GM18502 (cell line): Measurements from ENCODE around the gene CDKAL1.

Source experiments
- ATAC-seq: cut with Tn5 transposase; IDR thresholded peaks from one replicate; pipeline ENCODE4 v1.9.1; 2021; ENCODE audit warnings: mild to moderate bottlenecking; ENCODE audit not compliant: unreplicated experiment, poor library complexity

CDKAL1 gene

GRCh38 chr6:21277601-21278374 is 743.5 kb downstream of the CDKAL1 start:
- no peak for ATAC-seq

- ATAC-seq, result no peak
Measured at GRCh38 chr6:21278375-21278745, 744.1 kb downstream of the CDKAL1 start.

GRCh38 chr6:21279619-21280018 is 745.4 kb downstream of the CDKAL1 start:
- ATAC-seq, result no peak

- ATAC-seq, result no peak
Measured at GRCh38 chr6:21281366-21281765, 747.1 kb downstream of the CDKAL1 start.
